Measurements from ENCODE around the gene SETD1A. TPM values are rescaled to one million over a fixed set of nuclear protein-coding genes. Genes with fewer than 3 reads are reported as not detected.

The SETD1A gene
- total and polyA plus RNA-seq, 12 donors: 2.3 to 40.1 (median 12.8) TPM

DNA sequence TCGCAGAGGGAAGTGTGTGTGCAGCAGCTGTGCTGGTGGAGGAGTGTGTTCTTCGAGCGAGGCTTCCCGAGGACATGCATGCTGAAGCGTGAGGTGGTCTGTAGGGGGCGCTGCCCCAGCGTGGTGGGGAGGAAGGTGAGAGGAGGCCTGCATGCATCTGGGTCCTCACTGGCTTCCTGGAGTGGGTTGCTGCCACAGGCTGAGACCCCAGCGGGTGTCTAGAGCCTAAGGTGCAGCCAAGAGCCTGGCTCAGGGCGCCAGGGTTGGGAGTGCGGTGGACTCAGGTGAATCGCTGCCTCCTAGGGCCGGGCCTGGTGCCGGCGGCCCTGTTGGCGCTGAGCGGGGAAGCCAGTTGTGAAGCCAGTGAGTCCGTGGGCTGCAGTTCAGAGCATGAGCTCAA, 19.9 kb downstream of the SETD1A start:
- WGBS, 4 donors: 77 to 87% (median 84%) methylated on average over 2 to 17 of the region's 17 CpGs
- H3K27ac ChIP-seq: no peak overlapping the region
- H3K27me3 ChIP-seq: no peaks in the 10 kb centered on the region
- H3K36me3 ChIP-seq (replicated peaks in 1 of 2): peaks cover 0 to 92% of the 10 kb centered on the region in 2 donors
- H3K4me1 ChIP-seq (replicated peaks in 1 of 2): no peaks in the 10 kb centered on the region
- TF ChIP-seq POLR2A (IDR thresholded peaks at IDR 0.05) (no peak), CTCF (IDR thresholded peaks at IDR 0.05) (no peak)
- no peak overlapping the region for H3K4me3 ChIP-seq
- intact Hi-C loops (cut with DNase I): no loop called here
- H3K9me3 ChIP-seq (replicated peaks in 1 of 3): no peaks in the 10 kb centered on the region
- no peak for DNase-seq

GRCh38 chr16:30979170-30980022, 21.8 kb downstream of the SETD1A start:
- H3K4me3 ChIP-seq: no peak overlapping the region
- no peaks in the 10 kb centered on the region for H3K4me1 ChIP-seq (replicated peaks in 1 of 2)
- intact Hi-C loops (cut with DNase I): loop anchor here (5.0 to 10.0 kb wide), 7 partner anchors 55 to 885 kb away; partner anchors contain the start of genes ZNF843 (in 2 of the 2), FBXL19 (in 1 of the 2) and PYCARD (in 1 of the 2)
- no peak for DNase-seq
- no peak for TF ChIP-seq POLR2A (IDR thresholded peaks at IDR 0.05)
- no peak for TF ChIP-seq CTCF (IDR thresholded peaks at IDR 0.05)
- no peaks in the 10 kb centered on the region for H3K9me3 ChIP-seq (replicated peaks in 1 of 3)
- H3K27ac ChIP-seq: no peak overlapping the region
- peaks cover 0 to 91% of the 10 kb centered on the region in 2 donors for H3K36me3 ChIP-seq (replicated peaks in 1 of 2)
- H3K27me3 ChIP-seq: no peaks in the 10 kb centered on the region
- WGBS, 4 donors: 87 to 91% (median 88%) methylated on average over 18 to 62 of the region's 62 CpGs

DNA sequence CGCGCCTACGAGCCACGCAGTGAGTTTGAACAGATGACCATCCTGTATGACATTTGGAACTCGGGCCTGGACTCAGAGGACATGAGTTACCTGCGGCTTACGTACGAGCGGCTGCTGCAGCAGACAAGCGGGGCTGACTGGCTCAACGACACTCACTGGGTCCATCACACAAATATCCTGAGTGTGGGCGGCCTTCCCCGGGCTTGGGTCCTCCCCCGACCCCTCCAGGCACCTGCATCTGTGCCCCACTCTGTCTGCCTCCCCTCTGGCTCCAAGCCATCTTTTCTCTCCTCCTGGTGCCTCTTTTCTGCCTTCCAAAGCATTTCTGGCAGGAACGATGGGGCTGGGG, 22.4 kb downstream of the SETD1A start:
- Histone ChIP-seq H3K27ac (no peak overlapping the region), H3K27me3 (no peaks in the 10 kb centered on the region), H3K4me3 (no peak overlapping the region), H3K36me3 (replicated peaks in 1 of 2) (peaks cover 0 to 91% of the 10 kb centered on the region in 2 donors), H3K9me3 (replicated peaks in 1 of 3) (no peaks in the 10 kb centered on the region), H3K4me1 (replicated peaks in 1 of 2) (peaks cover 0 to under 1% of the 10 kb centered on the region in 2 donors)
- WGBS, 4 donors: 91 to 96% (median 94%) methylated on average over 15 of the region's 15 CpGs
- TF ChIP-seq CTCF (IDR thresholded peaks at IDR 0.05) (no peak), POLR2A (IDR thresholded peaks at IDR 0.05) (no peak)
- DNase-seq: no peak
- intact Hi-C loops (cut with DNase I): loop anchor here (5.0 to 10.0 kb wide), 7 partner anchors 55 to 885 kb away; partner anchors contain the start of genes ZNF843 (in 2 of the 2), FBXL19 (in 1 of the 2) and PYCARD (in 1 of the 2)

DNA sequence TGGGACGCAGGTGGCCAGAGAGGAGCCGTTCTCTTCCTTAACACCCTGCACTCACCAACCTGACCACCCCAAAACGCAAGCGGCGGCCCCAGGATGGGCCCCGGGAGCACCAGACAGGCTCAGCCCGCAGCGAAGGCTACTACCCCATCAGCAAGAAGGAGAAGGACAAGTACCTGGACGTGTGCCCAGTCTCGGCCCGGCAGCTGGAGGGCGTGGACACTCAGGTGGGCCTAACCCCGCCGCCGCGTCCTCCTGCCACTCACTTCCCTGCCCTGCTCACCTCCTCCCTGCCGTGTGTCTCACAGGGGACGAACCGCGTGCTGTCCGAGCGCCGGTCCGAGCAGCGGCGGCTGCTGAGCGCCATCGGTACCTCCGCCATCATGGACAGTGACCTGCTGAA, 22.9 kb downstream of the SETD1A start:
- Histone ChIP-seq H3K27ac (no peak overlapping the region), H3K27me3 (no peaks in the 10 kb centered on the region), H3K36me3 (replicated peaks in 1 of 2) (peaks cover 0 to 87% of the 10 kb centered on the region in 2 donors), H3K4me1 (replicated peaks in 1 of 2) (peaks cover 3 to 5% of the 10 kb centered on the region in 2 donors), H3K9me3 (replicated peaks in 1 of 3) (no peaks in the 10 kb centered on the region), H3K4me3 (no peak overlapping the region)
- whole genome bisulfite sequencing, 4 donors: 85 to 90% (median 87%) methylated on average over 25 to 29 of the region's 29 CpGs
- intact Hi-C loops (cut with DNase I): loop anchor here (5.0 to 10.0 kb wide), 7 partner anchors 56 to 884 kb away; partner anchors contain the start of genes ZNF843 (in 2 of the 2), FBXL19 (in 1 of the 2) and PYCARD (in 1 of the 2)
- TF ChIP-seq POLR2A (IDR thresholded peaks at IDR 0.05) (no peak), CTCF (IDR thresholded peaks at IDR 0.05) (no peak)
- DNase-seq: no peak

Data from adrenal gland (tissue), 12 donors.